DOHH2 (cell line): ENCODE data around the gene ZNF592.

Experiments used
- H3F3A ChIP-seq: fragments of 200-600 bp; sonication (generic), shearing (Covaris generic); 2 replicates; pipeline ENCODE4 v1.6.0; 2016; ENCODE audit warnings: antibody characterized with exemption, mild to moderate bottlenecking; ENCODE audit not compliant: control insufficient read depth, insufficient read depth
- H3K27ac ChIP-seq: fragments of 200-600 bp; sonication (generic); 2 replicates; pipeline ENCODE4 v1.5.1; 2014; ENCODE audit warnings: low read depth, mild to moderate bottlenecking, low read length, moderate library complexity
- H3K27me3 ChIP-seq: fragments of 200-600 bp; sonication (generic); 2 replicates; pipeline ENCODE4 v1.6.1; 2014; ENCODE audit warnings: mild to moderate bottlenecking, low read length, mixed read lengths; ENCODE audit not compliant: control insufficient read depth
- H3K36me3 ChIP-seq: fragments of 200-600 bp; sonication (generic); 2 replicates; pipeline ENCODE4 v1.6.1; 2014; ENCODE audit warnings: mild to moderate bottlenecking, low read length, moderate library complexity, mixed read lengths; ENCODE audit not compliant: control insufficient read depth
- H3K4me1 ChIP-seq: fragments of 200-600 bp; sonication (generic); 2 replicates; pipeline ENCODE4 v1.6.1; 2014; ENCODE audit warnings: mild to moderate bottlenecking, low read length, mixed read lengths; ENCODE audit not compliant: control insufficient read depth
- H3K4me2 ChIP-seq: fragments of 200-600 bp; sonication (generic); 2 replicates; pipeline ENCODE4 v1.6.0; 2014; ENCODE audit warnings: mild to moderate bottlenecking, low read length, moderate library complexity
- H3K4me3 ChIP-seq: fragments of 200-600 bp; sonication (generic); 2 replicates; pipeline ENCODE4 v1.5.1; 2014; ENCODE audit warnings: mild to moderate bottlenecking, low read length, mixed read lengths
- H3K79me2 ChIP-seq: fragments of 200-600 bp; sonication (generic); 2 replicates; pipeline ENCODE4 v1.6.1; 2014; ENCODE audit warnings: mild to moderate bottlenecking, low read length, mixed read lengths; ENCODE audit not compliant: control insufficient read depth
- H3K9me2 ChIP-seq: fragments of 200-600 bp; sonication (generic); replicated peaks from 2 replicates; pipeline ENCODE4 v1.6.1; 2014; ENCODE audit warnings: mild to moderate bottlenecking, low read length, mixed read lengths; ENCODE audit not compliant: control insufficient read depth
- H3K9me3 ChIP-seq: fragments of 200-600 bp; sonication (generic); 2 replicates; pipeline ENCODE4 v1.6.1; 2014; ENCODE audit warnings: antibody characterized with exemption, low read length, mixed read lengths; ENCODE audit not compliant: control insufficient read depth, insufficient read depth
- H4K20me1 ChIP-seq: fragments of 200-600 bp; sonication (generic); 2 replicates; pipeline ENCODE4 v1.6.0; 2014; ENCODE audit warnings: low read depth, mild to moderate bottlenecking, antibody characterized with exemption, low read length, moderate library complexity; ENCODE audit not compliant: control insufficient read depth, insufficient read depth
- EZH2phosphoT487 ChIP-seq: fragments of 200-600 bp; sonication (generic); IDR thresholded peaks from 2 replicates; pipeline ENCODE4 v1.6.1; 2017; ENCODE audit warnings: borderline replicate concordance, mild to moderate bottlenecking, antibody characterized with exemption, low read length, moderate library complexity, mixed read lengths
- TF ChIP-seq, protein P1 (sequence below): fragments of 200-600 bp; sonication (generic); IDR thresholded peaks from one replicate; pipeline ENCODE4 v1.5.1; 2014; ENCODE audit warnings: antibody characterized with exemption, mild to moderate bottlenecking, low read depth, low read length; ENCODE audit not compliant: poor library complexity, severe bottlenecking

ZNF592 gene

DNA sequence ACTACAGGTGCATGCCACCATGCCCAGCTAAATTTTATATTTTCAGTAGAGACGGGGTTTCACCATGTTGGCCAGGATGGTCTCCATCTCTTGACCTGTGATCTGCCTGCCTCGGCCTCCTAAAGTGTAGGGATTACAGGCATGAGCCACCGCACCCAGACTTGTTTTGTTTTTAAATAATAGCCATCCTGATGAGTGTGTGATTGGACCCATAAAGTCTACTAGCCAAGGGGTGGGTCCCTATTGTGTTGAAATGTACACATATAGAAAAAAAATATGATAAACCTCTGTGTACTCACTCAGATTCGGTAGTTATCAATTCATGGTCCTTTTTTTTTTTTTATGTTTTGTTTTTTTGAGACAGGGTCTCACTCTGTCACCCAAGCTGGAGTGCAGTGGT, 17.3 kb downstream of the ZNF592 start:
- Histone ChIP-seq H3F3A (no peaks in the 10 kb centered on the region), H3K9me3 (no peaks in the 10 kb centered on the region), H3K4me1 (peaks cover 13% of the 10 kb centered on the region), H3K4me3 (no peak overlapping the region), H3K27me3 (no peaks in the 10 kb centered on the region), H3K9me2 (no peaks in the 10 kb centered on the region), H3K79me2 (peaks cover 91% of the 10 kb centered on the region), H3K4me2 (no peak overlapping the region), H3K36me3 (peaks cover 53% of the 10 kb centered on the region), H4K20me1 (peaks cover 38% of the 10 kb centered on the region), H3K27ac (no peak overlapping the region)
- no peak for TF ChIP-seq EZH2phosphoT487
- TF ChIP-seq, protein P1, sequence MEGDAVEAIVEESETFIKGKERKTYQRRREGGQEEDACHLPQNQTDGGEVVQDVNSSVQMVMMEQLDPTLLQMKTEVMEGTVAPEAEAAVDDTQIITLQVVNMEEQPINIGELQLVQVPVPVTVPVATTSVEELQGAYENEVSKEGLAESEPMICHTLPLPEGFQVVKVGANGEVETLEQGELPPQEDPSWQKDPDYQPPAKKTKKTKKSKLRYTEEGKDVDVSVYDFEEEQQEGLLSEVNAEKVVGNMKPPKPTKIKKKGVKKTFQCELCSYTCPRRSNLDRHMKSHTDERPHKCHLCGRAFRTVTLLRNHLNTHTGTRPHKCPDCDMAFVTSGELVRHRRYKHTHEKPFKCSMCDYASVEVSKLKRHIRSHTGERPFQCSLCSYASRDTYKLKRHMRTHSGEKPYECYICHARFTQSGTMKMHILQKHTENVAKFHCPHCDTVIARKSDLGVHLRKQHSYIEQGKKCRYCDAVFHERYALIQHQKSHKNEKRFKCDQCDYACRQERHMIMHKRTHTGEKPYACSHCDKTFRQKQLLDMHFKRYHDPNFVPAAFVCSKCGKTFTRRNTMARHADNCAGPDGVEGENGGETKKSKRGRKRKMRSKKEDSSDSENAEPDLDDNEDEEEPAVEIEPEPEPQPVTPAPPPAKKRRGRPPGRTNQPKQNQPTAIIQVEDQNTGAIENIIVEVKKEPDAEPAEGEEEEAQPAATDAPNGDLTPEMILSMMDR, result no peak

DNA sequence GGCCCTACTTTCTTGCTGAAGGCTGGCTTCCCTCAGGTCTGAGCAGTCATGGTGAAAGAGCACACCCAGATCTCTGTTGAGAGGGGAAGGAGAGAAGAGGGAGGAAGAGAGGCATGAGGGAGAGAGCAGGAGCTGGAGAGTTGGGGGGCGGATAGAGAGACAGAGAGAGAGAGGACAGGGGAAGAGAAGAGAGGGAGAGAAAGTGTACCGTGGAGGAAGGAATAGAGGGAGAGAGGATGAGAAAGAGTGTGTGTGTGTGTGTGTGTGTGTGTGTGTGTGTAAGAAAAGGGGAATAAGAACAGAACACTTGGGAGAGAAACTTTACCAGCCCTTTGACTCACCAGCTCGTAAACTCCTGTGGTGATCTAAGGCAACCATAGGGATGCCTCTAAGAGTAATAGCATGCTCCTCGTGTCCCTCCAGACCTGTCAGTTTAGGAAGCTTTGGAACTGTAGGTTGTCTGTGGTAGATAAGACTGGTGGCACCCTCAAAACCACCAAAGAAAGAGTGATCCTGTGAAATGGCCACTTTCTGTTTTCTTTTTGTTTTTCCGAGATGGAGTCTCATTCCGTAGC, 18.2 kb downstream of the ZNF592 start:
- H3K79me2 ChIP-seq, result peaks cover 91% of the 10 kb centered on the region
- no peaks in the 10 kb centered on the region for H3K27me3 ChIP-seq
- H3K4me1 ChIP-seq, result peaks cover 4% of the 10 kb centered on the region
- H3K36me3 ChIP-seq, result peaks cover 58% of the 10 kb centered on the region
- H3K9me3 ChIP-seq, result no peaks in the 10 kb centered on the region
- no peak overlapping the region for H3K27ac ChIP-seq
- no peak overlapping the region for H3K4me2 ChIP-seq
- no peaks in the 10 kb centered on the region for H3F3A ChIP-seq
- TF ChIP-seq, protein P1, result no peak
- no peak for TF ChIP-seq EZH2phosphoT487
- H3K9me2 ChIP-seq, result no peaks in the 10 kb centered on the region
- H4K20me1 ChIP-seq, result peaks cover 34% of the 10 kb centered on the region
- H3K4me3 ChIP-seq, result no peak overlapping the region

DNA sequence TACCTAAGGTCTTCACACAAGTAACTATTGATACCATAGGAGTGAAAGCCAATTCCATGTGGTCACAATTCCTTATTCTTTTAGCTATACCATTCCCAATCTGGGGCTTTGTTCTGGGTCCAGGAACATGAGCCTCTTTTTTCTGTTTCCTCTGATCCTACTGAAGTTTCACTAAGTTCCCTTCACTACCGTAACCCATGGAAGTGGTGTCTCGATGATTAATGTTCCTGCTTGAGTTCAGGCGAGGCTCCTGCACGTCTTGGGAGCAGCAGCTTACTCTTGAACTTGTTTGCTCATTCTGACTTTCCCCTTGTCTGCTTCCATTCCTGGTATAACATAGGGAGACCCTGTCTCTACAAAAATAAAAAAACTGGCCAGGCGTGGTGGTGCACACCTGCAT, 23.6 kb downstream of the ZNF592 start:
- Histone ChIP-seq H4K20me1 (0 out of 2 replicates have a peak, but pooled peaks cover 6% of the 10 kb centered on the region), H3K9me2 (no peaks in the 10 kb centered on the region), H3K4me2 (no peak overlapping the region), H3K36me3 (peaks cover 53% of the 10 kb centered on the region), H3K9me3 (no peaks in the 10 kb centered on the region), H3K27me3 (no peaks in the 10 kb centered on the region), H3F3A (no peaks in the 10 kb centered on the region), H3K4me1 (no peaks in the 10 kb centered on the region), H3K79me2 (peaks cover 87% of the 10 kb centered on the region), H3K27ac (no peak overlapping the region), H3K4me3 (no peak overlapping the region)
- TF ChIP-seq, protein P1, result no peak
- no peak for TF ChIP-seq EZH2phosphoT487
